Stimulated activated naive CD8-positive, alpha-beta T cell treated with anti-CD3 and anti-CD28 coated beads, Interleukin-15, Interleukin-2, amounts not matched to agents 100 ng/mL and 50 ng/mL, for 24 hours (primary cell): Measurements from ENCODE around the gene THOP1.
"Not testable (repeated sequence)": the region's sequence is repeated elsewhere in the genome, so short reads cannot be mapped to it uniquely, and the experiment has no call there.

Experiments
- H3K27ac Mint-ChIP-seq: one replicate; pipeline ENCODE4 v1.8.0; 2021; ENCODE audit warnings: mild to moderate bottlenecking, mixed read lengths
- H3K27me3 Mint-ChIP-seq: one replicate; pipeline ENCODE4 v1.8.0; 2021; ENCODE audit warnings: mixed read lengths
- H3K36me3 Mint-ChIP-seq: one replicate; pipeline ENCODE4 v1.8.0; 2021; ENCODE audit warnings: low read depth, mixed read lengths
- H3K4me1 Mint-ChIP-seq: one replicate; pipeline ENCODE4 v1.8.0; 2021; ENCODE audit warnings: low read depth, mixed read lengths
- H3K4me3 Mint-ChIP-seq: one replicate; pipeline ENCODE4 v1.8.0; 2021; ENCODE audit warnings: mild to moderate bottlenecking, mixed read lengths
- H3K9me3 Mint-ChIP-seq: one replicate; pipeline ENCODE4 v1.8.0; 2021; ENCODE audit warnings: mixed read lengths

The THOP1 gene

DNA sequence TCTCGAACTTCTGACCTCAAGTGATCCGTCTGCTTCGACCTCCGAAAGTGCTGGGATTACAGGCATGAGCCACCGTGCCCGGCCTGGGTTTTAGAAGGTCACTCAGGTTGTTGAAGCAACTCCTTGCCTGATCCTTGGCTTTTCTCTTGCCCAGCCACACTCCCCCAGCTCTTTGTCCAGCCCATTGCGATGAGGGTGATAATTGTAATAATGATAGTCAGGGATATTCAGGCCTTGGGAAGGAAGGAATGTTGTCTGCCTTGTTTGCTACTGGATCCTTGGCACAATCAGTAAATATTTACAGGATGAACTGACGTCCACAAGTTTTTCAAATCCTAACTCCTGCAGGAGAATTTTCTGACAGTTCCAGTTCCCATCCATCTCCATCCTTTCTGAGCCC is 1.8 kb downstream of the THOP1 start:
- Mint-ChIP-seq H3K4me3 (peak overlapping the region; percentile 96), H3K36me3 (peaks cover 28% of the 10 kb centered on the region), H3K27me3 (no peaks in the 10 kb centered on the region), H3K4me1 (peaks cover 54% of the 10 kb centered on the region), H3K27ac (no peak overlapping the region), H3K9me3 (no peaks in the 10 kb centered on the region)

DNA sequence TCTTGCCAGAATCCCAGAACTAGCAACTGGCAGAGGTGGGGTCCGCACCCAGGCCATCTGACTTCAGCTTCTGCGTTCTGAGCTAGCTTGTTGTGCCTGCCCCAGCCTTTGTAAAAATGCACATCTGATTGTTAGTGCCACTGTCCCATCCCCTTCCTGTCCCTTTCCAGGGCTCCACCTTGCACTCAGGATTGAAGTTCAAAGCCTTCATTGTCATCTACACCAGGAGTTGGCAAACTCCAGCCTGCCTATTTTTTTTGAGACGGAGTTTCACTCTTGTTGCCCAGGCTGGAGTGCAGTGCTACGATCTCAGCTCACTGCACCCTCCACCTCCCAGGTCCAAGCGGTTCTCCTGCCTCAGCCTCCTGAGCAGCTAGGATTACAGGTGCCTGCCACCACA is 2.9 kb downstream of the THOP1 start:
- Mint-ChIP-seq H3K36me3 (peaks cover 35% of the 10 kb centered on the region), H3K4me1 (peaks cover 49% of the 10 kb centered on the region), H3K27me3 (no peaks in the 10 kb centered on the region), H3K4me3 (no peak overlapping the region), H3K27ac (no peak overlapping the region), H3K9me3 (no peaks in the 10 kb centered on the region)

DNA sequence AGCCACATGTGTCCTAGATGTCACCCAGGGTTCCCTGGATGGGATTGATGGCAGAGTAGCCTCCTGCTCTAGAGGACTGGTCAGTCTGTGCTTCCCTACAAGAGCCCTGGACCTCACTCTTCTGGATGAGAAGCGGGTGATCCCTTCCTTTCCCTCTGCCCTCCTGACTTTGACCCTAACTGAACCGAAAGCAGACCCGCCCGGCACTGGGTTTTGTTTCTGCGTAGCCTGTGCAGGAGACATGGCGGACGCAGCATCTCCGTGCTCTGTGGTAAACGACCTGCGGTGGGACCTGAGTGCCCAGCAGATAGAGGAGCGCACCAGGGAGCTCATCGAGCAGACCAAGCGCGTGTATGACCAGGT is 4.9 kb downstream of the THOP1 start:
- Mint-ChIP-seq H3K9me3 (no peaks in the 10 kb centered on the region), H3K36me3 (peaks cover 42% of the 10 kb centered on the region), H3K27ac (no peak overlapping the region)

DNA sequence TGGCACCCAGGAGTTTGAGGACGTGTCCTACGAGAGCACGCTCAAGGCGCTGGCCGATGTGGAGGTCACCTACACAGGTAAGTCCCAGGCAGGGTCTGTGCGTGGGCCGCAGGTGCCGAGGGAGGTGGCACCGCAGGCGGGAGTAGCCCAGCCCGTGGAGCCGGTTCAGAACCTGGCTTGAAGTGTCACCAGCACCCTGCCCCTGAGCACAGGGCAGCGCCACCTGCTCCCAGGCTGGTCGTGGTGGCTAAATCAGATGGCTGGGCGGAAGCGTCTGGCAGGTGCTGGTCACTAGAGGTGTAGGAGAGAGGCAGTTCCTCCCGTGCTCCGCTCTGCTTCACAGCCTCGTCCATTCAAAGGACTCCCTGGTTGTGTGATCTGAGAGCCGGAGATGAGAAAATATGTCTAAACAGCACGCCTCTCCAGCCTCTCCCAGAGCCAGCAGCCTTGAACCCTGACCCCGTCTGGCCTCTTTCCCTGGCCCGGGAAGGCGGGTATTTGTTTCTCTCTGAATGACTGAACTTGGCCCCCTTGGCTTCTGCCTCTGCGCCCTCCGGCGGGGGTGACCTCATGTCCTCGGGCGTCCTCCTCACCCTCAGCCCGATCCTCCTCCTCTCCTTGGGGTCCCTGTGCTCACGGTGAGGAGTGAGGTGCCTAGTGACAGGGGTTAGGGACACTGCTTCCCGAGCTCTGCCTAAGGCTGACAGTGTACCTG is 5.4 kb downstream of the THOP1 start:
- H3K27me3 Mint-ChIP-seq = no peaks in the 10 kb centered on the region
- peaks cover 46% of the 10 kb centered on the region for H3K36me3 Mint-ChIP-seq
- no peaks in the 10 kb centered on the region for H3K9me3 Mint-ChIP-seq
- peaks cover 30% of the 10 kb centered on the region for H3K4me1 Mint-ChIP-seq
- no peak overlapping the region for H3K27ac Mint-ChIP-seq
- H3K4me3 Mint-ChIP-seq = no peak overlapping the region

More for the DNA sequence above, 4.9 kb downstream of the THOP1 start:
- Mint-ChIP-seq H3K4me1 (peaks cover 31% of the 10 kb centered on the region), H3K27me3 (no peaks in the 10 kb centered on the region), H3K4me3 (no peak overlapping the region)

DNA sequence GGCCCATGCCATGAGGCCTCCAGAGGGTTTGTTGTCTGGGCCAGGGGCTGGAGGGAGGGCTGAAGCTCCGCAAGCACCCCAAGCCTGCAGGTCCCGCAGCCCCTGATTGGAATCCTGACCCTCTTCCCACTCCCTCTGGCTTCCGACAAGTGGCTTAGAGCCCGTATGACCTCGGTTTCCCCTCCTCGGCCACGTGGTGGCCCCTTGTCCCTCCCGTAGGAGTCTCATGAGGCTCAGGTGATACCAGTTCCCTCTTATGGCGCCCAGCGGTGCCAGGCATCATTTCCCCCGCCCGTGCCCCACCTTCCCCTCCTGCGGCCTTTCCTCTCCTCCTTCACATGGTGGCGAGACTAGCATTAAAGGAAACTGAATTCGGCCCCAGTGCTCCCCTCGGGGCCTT is 6.1 kb downstream of the THOP1 start:
- no peak overlapping the region for H3K4me3 Mint-ChIP-seq
- peaks cover 48% of the 10 kb centered on the region for H3K36me3 Mint-ChIP-seq
- H3K4me1 Mint-ChIP-seq = peaks cover 25% of the 10 kb centered on the region
- no peaks in the 10 kb centered on the region for H3K27me3 Mint-ChIP-seq
- no peak overlapping the region for H3K27ac Mint-ChIP-seq
- H3K9me3 Mint-ChIP-seq = no peaks in the 10 kb centered on the region

DNA sequence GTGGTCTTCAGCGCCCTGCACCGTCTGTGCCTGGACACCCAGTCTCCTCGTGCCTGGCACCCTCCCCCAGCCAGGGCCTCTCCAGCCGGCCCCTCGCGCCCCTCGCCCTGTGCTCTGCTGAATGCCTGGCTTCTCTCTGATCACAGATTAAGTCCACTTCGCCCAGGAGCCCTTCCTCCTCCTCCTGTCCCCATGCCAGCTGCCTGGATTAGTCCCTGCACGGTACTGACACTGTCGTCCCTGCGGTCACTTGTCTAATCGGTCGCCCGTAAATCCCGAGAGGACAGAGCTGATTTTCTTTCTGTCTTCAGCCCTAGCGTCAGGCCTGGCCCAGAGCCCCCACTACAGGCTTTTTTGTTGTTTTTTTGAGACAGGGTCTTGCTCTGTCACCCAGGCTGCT is 6.6 kb downstream of the THOP1 start:
- Mint-ChIP-seq H3K36me3 (peaks cover 47% of the 10 kb centered on the region), H3K4me1 (peaks cover 25% of the 10 kb centered on the region), H3K9me3 (no peaks in the 10 kb centered on the region), H3K27me3 (no peaks in the 10 kb centered on the region), H3K4me3 (no peak overlapping the region), H3K27ac (no peak overlapping the region)

DNA sequence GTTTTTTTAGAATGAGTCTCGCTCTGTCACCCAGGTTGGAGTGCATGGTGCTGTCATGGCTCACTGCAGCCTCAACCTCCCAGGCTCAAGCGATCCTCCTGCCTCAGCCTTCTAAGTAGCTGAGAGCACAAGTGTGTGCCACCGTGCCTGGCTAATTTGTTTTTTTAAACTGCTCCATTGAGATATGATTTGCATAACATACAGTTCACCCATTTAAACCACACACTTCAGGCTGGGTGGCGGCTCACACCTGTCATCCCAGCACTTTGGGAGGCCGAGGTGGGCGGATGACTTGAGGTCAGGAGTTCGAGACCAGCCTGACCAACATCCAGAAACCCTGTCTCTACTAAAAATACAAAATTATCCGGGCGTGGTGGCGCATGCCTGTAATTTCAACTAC is 7.4 kb downstream of the THOP1 start:
- not testable (repeated sequence) for H3K4me3 Mint-ChIP-seq

DNA sequence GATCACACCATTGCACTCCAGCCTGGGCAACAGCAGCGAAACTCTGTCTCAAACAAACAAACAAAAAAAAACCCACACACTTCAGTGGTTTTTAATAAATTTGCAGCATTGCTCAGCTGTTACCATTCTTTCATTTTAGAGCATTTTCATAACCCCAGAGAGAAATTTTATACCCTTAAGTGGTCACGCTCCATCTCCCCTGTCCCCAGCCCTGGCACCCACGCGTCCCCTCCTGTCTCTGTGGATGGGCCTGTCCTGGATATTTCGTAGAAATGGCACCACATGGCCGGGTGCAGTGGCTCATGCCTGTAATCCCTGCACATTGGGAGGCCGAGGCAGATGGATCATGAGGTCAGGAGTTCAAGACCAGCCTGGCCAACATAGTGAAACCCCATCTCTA is 7.8 kb downstream of the THOP1 start:
- Mint-ChIP-seq H3K36me3 (peaks cover 43% of the 10 kb centered on the region), H3K9me3 (no peaks in the 10 kb centered on the region), H3K27ac (no peak overlapping the region), H3K4me3 (no peak overlapping the region), H3K4me1 (peaks cover 16% of the 10 kb centered on the region), H3K27me3 (no peaks in the 10 kb centered on the region)

More for the DNA sequence above, 7.4 kb downstream of the THOP1 start:
- not testable (repeated sequence) for H3K27ac Mint-ChIP-seq, H3K27me3 Mint-ChIP-seq, H3K9me3 Mint-ChIP-seq
- H3K36me3 Mint-ChIP-seq = peaks cover 46% of the 10 kb centered on the region
- peaks cover 18% of the 10 kb centered on the region for H3K4me1 Mint-ChIP-seq

DNA sequence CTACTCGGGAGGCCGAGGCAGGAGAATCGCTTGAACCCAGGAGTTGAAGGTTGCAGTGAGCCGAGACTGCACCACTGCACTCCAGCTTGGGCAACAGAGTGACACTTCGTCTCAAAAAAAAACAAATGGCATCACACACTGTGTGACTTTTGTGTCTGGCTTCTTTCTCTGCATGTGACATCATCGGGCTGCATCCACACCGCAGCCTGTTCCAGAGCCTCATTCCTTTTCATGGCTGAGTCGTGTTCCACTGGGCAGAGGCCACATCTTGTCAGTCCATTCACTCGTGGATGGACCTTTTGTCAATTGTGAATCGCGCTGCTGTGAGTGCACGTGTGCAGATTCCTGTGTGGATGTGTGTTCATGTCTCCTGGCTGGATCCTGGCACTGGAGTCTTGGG is 8.3 kb downstream of the THOP1 start:
- Mint-ChIP-seq H3K27ac (no peak overlapping the region), H3K9me3 (no peaks in the 10 kb centered on the region), H3K4me1 (peaks cover 16% of the 10 kb centered on the region), H3K27me3 (no peaks in the 10 kb centered on the region), H3K36me3 (peaks cover 40% of the 10 kb centered on the region), H3K4me3 (no peak overlapping the region)

DNA sequence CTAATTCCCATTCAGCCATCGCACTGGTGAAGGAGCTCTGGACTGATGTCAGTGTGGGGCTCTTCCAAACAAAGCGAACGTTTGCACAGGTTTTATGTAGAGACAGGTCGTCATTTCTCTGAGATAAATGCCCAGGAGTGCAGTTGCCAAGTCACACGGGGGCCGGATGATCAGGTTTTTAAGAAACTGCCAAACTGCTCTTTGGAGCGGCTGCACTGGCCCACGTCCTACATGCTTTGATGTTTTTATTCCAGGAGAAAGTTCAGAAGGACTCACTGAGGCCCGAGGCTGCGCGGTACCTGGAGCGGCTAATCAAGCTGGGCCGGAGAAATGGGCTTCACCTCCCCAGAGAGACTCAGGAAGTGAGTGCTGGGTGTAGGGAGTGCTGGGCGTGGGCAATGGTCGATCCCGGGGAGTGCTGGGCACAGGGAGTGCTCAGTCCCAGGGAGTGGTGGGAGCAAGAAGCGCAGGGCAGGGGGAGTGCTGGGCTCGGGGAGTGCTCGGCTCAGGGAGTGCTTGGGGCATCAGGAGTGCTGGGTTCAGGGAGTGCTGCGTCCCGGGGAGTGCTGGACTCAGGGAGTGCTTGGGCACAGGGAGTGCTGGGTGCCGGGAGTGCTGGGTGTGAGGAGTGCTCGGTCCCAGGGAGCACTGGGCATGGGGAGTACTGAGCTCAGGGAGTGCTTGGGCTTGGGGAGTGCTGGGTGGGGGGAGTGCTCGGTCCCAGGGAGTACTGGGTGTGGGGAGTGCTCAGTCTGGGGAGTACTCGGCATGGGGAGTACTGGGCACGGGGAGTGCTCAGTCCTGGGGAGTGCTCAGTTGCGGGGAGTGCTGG is 10.7 kb downstream of the THOP1 start:
- Mint-ChIP-seq H3K27me3 (no peaks in the 10 kb centered on the region), H3K9me3 (no peaks in the 10 kb centered on the region), H3K36me3 (peaks cover 44% of the 10 kb centered on the region), H3K27ac (no peak overlapping the region), H3K4me3 (no peak overlapping the region), H3K4me1 (no peaks in the 10 kb centered on the region)

DNA sequence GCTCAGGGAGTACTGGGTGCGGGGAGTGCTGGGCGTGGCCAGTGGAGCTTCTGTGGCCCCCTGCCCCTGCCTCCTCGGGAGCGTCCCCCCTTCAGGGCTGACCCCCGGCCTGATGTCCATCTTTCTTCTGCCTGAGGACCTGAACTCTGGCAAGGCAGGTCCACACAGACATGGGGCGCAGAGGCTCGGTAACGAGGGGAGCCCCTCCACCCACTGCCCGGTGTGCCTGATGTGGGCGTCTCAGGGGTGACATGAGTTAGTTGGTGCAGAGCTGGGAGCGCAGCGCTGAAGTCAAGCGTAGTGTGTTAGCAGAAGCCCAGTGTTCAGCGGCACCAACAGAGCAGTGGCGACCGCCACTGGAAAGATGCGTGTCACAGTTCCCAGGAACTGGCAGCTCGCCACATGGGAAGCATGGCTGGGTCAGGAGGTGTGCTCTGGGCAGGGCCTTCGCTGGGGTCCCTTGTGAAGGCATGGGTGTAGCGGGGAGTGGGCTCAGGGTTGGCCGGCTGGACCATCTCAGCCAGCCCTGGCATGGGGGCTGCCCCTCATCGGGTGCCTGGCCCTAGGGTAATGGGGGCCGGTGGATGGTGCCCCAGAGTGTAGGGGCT is 11.5 kb downstream of the THOP1 start:
- Mint-ChIP-seq H3K36me3 (peaks cover 51% of the 10 kb centered on the region), H3K27me3 (no peaks in the 10 kb centered on the region), H3K4me3 (no peak overlapping the region), H3K9me3 (no peaks in the 10 kb centered on the region), H3K27ac (no peak overlapping the region), H3K4me1 (no peaks in the 10 kb centered on the region)

DNA sequence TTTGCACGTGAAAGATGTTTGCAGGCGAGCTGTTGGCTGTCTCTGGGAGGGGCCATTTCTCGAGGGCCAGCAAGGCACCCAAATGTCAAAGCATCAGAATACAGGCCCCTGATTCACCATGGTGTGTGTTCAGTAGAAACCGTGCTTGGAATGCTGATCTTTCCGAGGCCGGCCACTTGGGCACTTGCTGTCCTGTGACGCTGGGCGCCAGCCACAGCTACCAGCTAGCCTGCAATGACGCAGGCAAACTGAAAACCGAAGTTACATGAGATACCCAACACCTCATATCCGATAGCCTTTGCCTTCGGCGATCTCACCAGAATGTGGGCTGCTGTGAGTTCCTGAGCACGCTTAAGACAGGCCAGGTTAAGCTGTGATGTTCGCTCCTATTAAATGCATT is 12.0 kb downstream of the THOP1 start:
- Mint-ChIP-seq H3K27me3 (no peaks in the 10 kb centered on the region), H3K9me3 (no peaks in the 10 kb centered on the region), H3K4me1 (no peaks in the 10 kb centered on the region), H3K36me3 (peaks cover 51% of the 10 kb centered on the region), H3K4me3 (no peak overlapping the region), H3K27ac (no peak overlapping the region)

DNA sequence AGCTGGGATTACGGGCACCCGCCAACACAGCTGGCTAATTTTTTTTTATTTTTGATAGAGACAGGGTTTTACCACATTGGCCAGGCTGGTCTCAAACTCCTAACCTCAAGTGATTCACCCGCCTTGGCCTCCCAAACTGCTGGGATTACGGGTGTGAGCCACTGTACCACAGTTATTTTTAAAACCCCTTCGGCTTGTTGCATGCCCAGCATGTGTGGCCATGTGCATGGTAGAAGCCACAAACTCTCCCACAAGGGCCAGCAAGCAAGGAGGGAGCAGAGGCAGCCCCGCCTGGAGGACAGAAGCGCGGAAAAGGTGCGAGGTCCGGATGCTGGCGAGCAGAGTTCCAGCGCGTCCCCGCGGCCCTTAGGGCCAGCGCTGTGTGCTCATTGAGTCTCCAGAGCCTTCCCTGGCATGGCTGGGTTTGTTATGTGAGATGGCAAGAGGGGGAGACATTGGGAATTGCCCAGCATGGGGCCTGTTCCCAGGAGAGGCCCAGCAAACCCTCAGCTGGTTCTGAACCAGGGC is 12.9 kb downstream of the THOP1 start:
- H3K27me3 Mint-ChIP-seq = no peaks in the 10 kb centered on the region
- peaks cover 53% of the 10 kb centered on the region for H3K36me3 Mint-ChIP-seq
- peaks cover 8% of the 10 kb centered on the region for H3K4me1 Mint-ChIP-seq
- no peak overlapping the region for H3K27ac Mint-ChIP-seq
- H3K4me3 Mint-ChIP-seq = no peak overlapping the region
- H3K9me3 Mint-ChIP-seq = no peaks in the 10 kb centered on the region

DNA sequence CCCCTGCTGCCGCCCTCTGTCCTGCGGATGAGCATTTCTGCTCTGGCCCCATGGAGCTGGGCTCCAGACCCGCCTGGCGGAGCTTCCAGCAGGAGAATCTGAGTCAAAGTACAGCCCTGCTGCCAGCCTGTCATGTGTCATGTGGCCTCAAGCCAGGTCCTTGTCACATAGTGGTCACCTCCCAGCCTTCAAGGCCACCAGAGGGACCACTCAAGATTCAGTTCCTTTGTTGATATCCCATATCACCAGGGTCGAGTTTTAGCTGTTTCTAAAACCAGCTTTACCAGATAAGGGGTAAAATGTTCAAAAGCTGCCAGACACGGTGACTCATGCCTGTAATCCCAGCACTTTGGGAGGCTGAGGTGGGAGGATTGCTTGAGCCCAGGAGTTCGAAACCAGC is 13.4 kb downstream of the THOP1 start:
- peaks cover 48% of the 10 kb centered on the region for H3K36me3 Mint-ChIP-seq
- H3K27me3 Mint-ChIP-seq = no peaks in the 10 kb centered on the region
- H3K9me3 Mint-ChIP-seq = no peaks in the 10 kb centered on the region
- no peak overlapping the region for H3K4me3 Mint-ChIP-seq
- H3K27ac Mint-ChIP-seq = no peak overlapping the region
- peaks cover 13% of the 10 kb centered on the region for H3K4me1 Mint-ChIP-seq
